SK-N-SH (cell line): ENCODE results near the gene CACNA2D1. TPM values are rescaled to one million over a fixed set of nuclear protein-coding genes. Genes with fewer than 3 reads are reported as not detected.

Source experiments
- CTCF ChIA-PET: fragments of 300-600, 350-600 bp; formaldehyde crosslinking; extraction: SDS; loops from one replicate; lab custom pipeline; 2021; lab: Yijun Ruan, JAX
- POLR2A ChIA-PET: fragments of 350-600 bp; sonication (Branson Sonifier 250); formaldehyde crosslinking; extraction: SDS; loops from one replicate; lab custom pipeline; 2020; ENCODE audit warnings: antibody characterized with exemption, inconsistent platforms; lab: Yijun Ruan, JAX
- DNase-seq: peaks from one replicate; pipeline ENCODE4 v3.0.0; 2012
- H2AFZ ChIP-seq: fragments of 200-600 bp; sonication (generic); 2 replicates; pipeline ENCODE4 v1.8.1; 2016; ENCODE audit warnings: antibody characterized with exemption, mild to moderate bottlenecking, low read depth
- H3F3A ChIP-seq: fragments of 200-600 bp; sonication (generic); replicated peaks from 2 replicates; pipeline ENCODE3; 2016; ENCODE audit warnings: antibody characterized with exemption, mild to moderate bottlenecking; ENCODE audit not compliant: insufficient read depth
- H3K27ac ChIP-seq, 2 experiments: fragments of 200-500 bp in 1 of 2; fragments of 200-600 bp in 1 of 2; sonication (Bioruptor generic) in 1 of 2; sonication (generic), shearing (Covaris generic) in 1 of 2; 2 replicates each; pipeline versions ENCODE4 v1.5.1 to v1.6.1; 2014 to 2016; ENCODE audit warnings: low read depth in 2 of 2, inconsistent platforms in 1 of 2, low read length in 1 of 2, mild to moderate bottlenecking in 1 of 2, mixed read lengths in 1 of 2
- H3K27me3 ChIP-seq: fragments of 200-600 bp; sonication (generic), shearing (Covaris generic); 2 replicates; pipeline ENCODE4 v1.6.1; 2016; ENCODE audit warnings: mixed run types; ENCODE audit not compliant: insufficient read depth
- H3K36me3 ChIP-seq, 2 experiments: fragments of 200-500 bp in 1 of 2; fragments of 200-600 bp in 1 of 2; sonication (Bioruptor generic) in 1 of 2; sonication (generic) in 1 of 2; replicated peaks in 1 of 2; 2 replicates each; pipeline versions ENCODE3 to v1.5.1; 2014 to 2016; ENCODE audit warnings: low read length in 1 of 2, mild to moderate bottlenecking in 1 of 2; ENCODE audit not compliant: insufficient read depth in 2 of 2, control insufficient read depth in 1 of 2
- H3K4me1 ChIP-seq, 2 experiments: fragments of 200-500 bp in 1 of 2; fragments of 200-600 bp in 1 of 2; sonication (Bioruptor generic) in 1 of 2; sonication (generic), shearing (Covaris generic) in 1 of 2; 2 replicates each; pipeline versions ENCODE4 v1.5.1 to v1.6.1; 2014 to 2016; ENCODE audit warnings: low read depth in 1 of 2, low read length in 1 of 2, mixed run types in 1 of 2; ENCODE audit not compliant: insufficient read depth in 2 of 2, control insufficient read depth in 1 of 2
- H3K4me2 ChIP-seq: fragments of 200-600 bp; sonication (generic), shearing (Covaris generic); 2 replicates; pipeline ENCODE4 v1.6.1; 2017; ENCODE audit warnings: mixed run types
- H3K4me3 ChIP-seq, 2 experiments: fragments of 200-500 bp in 1 of 2; fragments of 200-600 bp in 1 of 2; sonication (Bioruptor generic) in 1 of 2; sonication (generic), shearing (Covaris generic) in 1 of 2; 2 replicates each; pipeline versions ENCODE4 v1.5.1 to v1.8.1; 2014 to 2016; ENCODE audit warnings: low read depth in 2 of 2, inconsistent platforms in 1 of 2, low read length in 1 of 2, mild to moderate bottlenecking in 1 of 2, mixed read lengths in 1 of 2, moderate library complexity in 1 of 2
- H3K79me2 ChIP-seq: fragments of 200-600 bp; sonication (generic); 2 replicates; pipeline ENCODE4 v1.8.1; 2017; ENCODE audit warnings: mild to moderate bottlenecking; ENCODE audit not compliant: insufficient read depth
- H3K9ac ChIP-seq: fragments of 200-600 bp; sonication (generic); 2 replicates; pipeline ENCODE4 v1.6.1; 2017; ENCODE audit warnings: mixed run types
- H3K9me2 ChIP-seq: fragments of 200-600 bp; sonication (generic); 2 replicates; pipeline ENCODE4 v1.6.1; 2017; ENCODE audit warnings: mixed run types
- H3K9me3 ChIP-seq: fragments of 200-600 bp; sonication (generic); 2 replicates; pipeline ENCODE4 v1.6.1; 2017; ENCODE audit warnings: mixed run types, mild to moderate bottlenecking, moderate library complexity
- H4K20me1 ChIP-seq: fragments of 200-600 bp; sonication (generic); 2 replicates; pipeline ENCODE4 v1.6.1; 2017; ENCODE audit warnings: mild to moderate bottlenecking, mixed run types; ENCODE audit not compliant: insufficient read depth
- CHD2 ChIP-seq: fragments of 150-350 bp; IDR thresholded peaks from 2 replicates; pipeline ENCODE4 v1.6.1; 2018; ENCODE audit warnings: low read length; ENCODE audit not compliant: partially characterized antibody
- EP300 ChIP-seq, 2 experiments: IDR thresholded peaks; 2 replicates each; pipeline versions ENCODE4 v1.4.0 to v1.6.1; 2012; ENCODE audit warnings: borderline replicate concordance in 1 of 2, low read depth in 1 of 2, low read length in 1 of 2
- EZH2phosphoT487 ChIP-seq: fragments of 200-600 bp; sonication (generic); IDR thresholded peaks from 2 replicates; pipeline ENCODE4 v1.6.1; 2017; ENCODE audit warnings: low read depth, mixed run types, mild to moderate bottlenecking, antibody characterized with exemption, moderate library complexity, borderline replicate concordance
- FOXJ3 ChIP-seq: sonication (generic); formaldehyde crosslinking; IDR thresholded peaks from 2 replicates; pipeline ENCODE4 v1.5.1; 2020; ENCODE audit warnings: mild to moderate bottlenecking, missing genetic modification reagents
- GABPA ChIP-seq: IDR thresholded peaks from 2 replicates; pipeline ENCODE4 v1.4.0; 2012; ENCODE audit warnings: low read depth, mild to moderate bottlenecking
- GATA2 ChIP-seq: sonication (generic); formaldehyde crosslinking; IDR thresholded peaks from 2 replicates; pipeline ENCODE4 v1.5.0; 2020; ENCODE audit warnings: mild to moderate bottlenecking, missing genetic modification reagents
- IRF3 ChIP-seq: fragments of 150-350 bp; IDR thresholded peaks from 2 replicates; pipeline ENCODE4 v1.6.1; 2016; ENCODE audit warnings: mild to moderate bottlenecking, low read depth, low read length
- MEF2A ChIP-seq: IDR thresholded peaks from 2 replicates; pipeline ENCODE4 v1.4.0; 2012; ENCODE audit warnings: low read depth, borderline replicate concordance
- MXI1 ChIP-seq: IDR thresholded peaks from 2 replicates; pipeline ENCODE4 v1.6.1; 2012; ENCODE audit warnings: mild to moderate bottlenecking, low read depth, low read length, improper control_type of control experiment
- NFIC ChIP-seq: IDR thresholded peaks from 2 replicates; pipeline ENCODE4 v1.4.0; 2012; ENCODE audit warnings: borderline replicate concordance
- NRF1 ChIP-seq: IDR thresholded peaks from 2 replicates; pipeline ENCODE4 v1.6.1; 2012; ENCODE audit warnings: low read depth, mild to moderate bottlenecking, low read length
- RCOR1 ChIP-seq: fragments of 150-350 bp; IDR thresholded peaks from 2 replicates; pipeline ENCODE4 v1.6.1; 2017; ENCODE audit warnings: antibody characterized with exemption, low read length
- RFX5 ChIP-seq: IDR thresholded peaks from 2 replicates; pipeline ENCODE4 v1.6.1; 2012; ENCODE audit warnings: mild to moderate bottlenecking, improper control_type of control experiment, low read length
- SIN3A ChIP-seq: IDR thresholded peaks from 2 replicates; pipeline ENCODE4 v1.6.1; 2012; ENCODE audit warnings: low read depth, mild to moderate bottlenecking, low read length, moderate library complexity, borderline replicate concordance
- TAF1 ChIP-seq: IDR thresholded peaks from 2 replicates; pipeline ENCODE4 v1.6.1; 2012; ENCODE audit warnings: low read depth, mild to moderate bottlenecking, low read length, moderate library complexity, borderline replicate concordance
- YY1 ChIP-seq: IDR thresholded peaks from 2 replicates; pipeline ENCODE4 v1.4.0; 2012; ENCODE audit warnings: low read depth, mild to moderate bottlenecking
- WGBS: methylation state at CpG from one replicate; pipeline ENCODE4 v1.1.6; 2017; ENCODE audit warnings: low lambda C conversion rate; 5-methylcytosine and 5-hydroxymethylcytosine counted together
- polyA plus RNA-seq, 3 experiments: library from polyadenylated mRNA; depleted of rRNA; stranded (reverse); fragments of >200 nt; gene quantifications; 2 replicates each; pipeline ENCODE4 v1.2.3, GENCODE V29; 2012
- TF ChIP-seq, protein P1 (sequence below): IDR thresholded peaks from 2 replicates; pipeline ENCODE4 v1.4.0; 2012; ENCODE audit warnings: low read depth
- TF ChIP-seq, protein P2 (sequence below): IDR thresholded peaks from 2 replicates; pipeline ENCODE4; 2012
- TF ChIP-seq, protein P3 (sequence below): IDR thresholded peaks from 2 replicates; pipeline ENCODE4 v1.6.1; 2012; ENCODE audit warnings: mild to moderate bottlenecking, low read depth, low read length, moderate library complexity

The CACNA2D1 gene
- polyA plus RNA-seq, 1 of the 3 experiments (the other 2 are of a cell fraction): 3.4 TPM

DNA sequence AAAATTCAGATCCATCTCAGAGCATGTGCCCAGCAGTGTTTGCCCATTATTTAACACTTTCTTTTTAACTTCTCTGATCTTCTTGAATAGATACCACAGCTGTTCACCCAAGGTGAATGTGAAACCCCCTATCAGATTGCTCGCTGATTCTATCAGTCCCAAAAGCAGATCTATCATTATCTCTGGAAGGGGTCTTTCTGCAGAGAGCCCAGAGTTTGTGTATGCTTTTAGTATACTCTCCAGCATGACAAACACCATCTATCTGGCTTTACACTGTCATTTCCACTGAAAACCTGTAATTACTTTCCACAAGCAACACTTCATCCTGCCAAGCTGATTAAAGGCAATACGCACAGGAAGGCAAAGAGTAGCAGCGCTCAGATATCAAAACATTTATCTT, 168.2 kb downstream of the CACNA2D1 start:
- peaks cover 0 to 5% of the 10 kb centered on the region in 2 experiments; a peak in 2 of 4 replicates for H3K4me1 ChIP-seq
- H3K9me2 ChIP-seq: no peaks in the 10 kb centered on the region
- H4K20me1 ChIP-seq: no peaks in the 10 kb centered on the region
- no peaks in the 10 kb centered on the region for H3K27me3 ChIP-seq
- DNase-seq: no peak
- no peaks in the 10 kb centered on the region for H3K36me3 ChIP-seq
- no peaks in the 10 kb centered on the region for H3F3A ChIP-seq
- peak overlapping the region in 1 of 2 experiments; percentile 39; a peak in 1 of 4 replicates for H3K27ac ChIP-seq
- no peaks in the 10 kb centered on the region for H3K9me3 ChIP-seq
- no peak overlapping the region for H2AFZ ChIP-seq
- H3K4me3 ChIP-seq: no peak overlapping the region
- no peak overlapping the region for H3K4me2 ChIP-seq
- WGBS: 92% methylated on average over 3 of the region's 3 CpGs
- POLR2A ChIA-PET: no interaction called here
- no peaks in the 10 kb centered on the region for H3K79me2 ChIP-seq
- no peak for TF ChIP-seq CHD2
- TF ChIP-seq, protein P1, sequence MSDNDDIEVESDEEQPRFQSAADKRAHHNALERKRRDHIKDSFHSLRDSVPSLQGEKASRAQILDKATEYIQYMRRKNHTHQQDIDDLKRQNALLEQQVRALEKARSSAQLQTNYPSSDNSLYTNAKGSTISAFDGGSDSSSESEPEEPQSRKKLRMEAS: no peak
- TF ChIP-seq, protein P2, sequence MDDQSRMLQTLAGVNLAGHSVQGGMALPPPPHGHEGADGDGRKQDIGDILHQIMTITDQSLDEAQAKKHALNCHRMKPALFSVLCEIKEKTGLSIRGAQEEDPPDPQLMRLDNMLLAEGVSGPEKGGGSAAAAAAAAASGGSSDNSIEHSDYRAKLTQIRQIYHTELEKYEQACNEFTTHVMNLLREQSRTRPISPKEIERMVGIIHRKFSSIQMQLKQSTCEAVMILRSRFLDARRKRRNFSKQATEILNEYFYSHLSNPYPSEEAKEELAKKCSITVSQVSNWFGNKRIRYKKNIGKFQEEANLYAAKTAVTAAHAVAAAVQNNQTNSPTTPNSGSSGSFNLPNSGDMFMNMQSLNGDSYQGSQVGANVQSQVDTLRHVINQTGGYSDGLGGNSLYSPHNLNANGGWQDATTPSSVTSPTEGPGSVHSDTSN: no peak
- TF ChIP-seq TAF1: no peak
- no peak for TF ChIP-seq NRF1
- peak; percentile 36 for TF ChIP-seq GATA2
- H3K9ac ChIP-seq: no peak overlapping the region
- CTCF ChIA-PET: interaction anchor here (0.6 to 1.3 kb wide), 3 partner anchors 27 to 231 kb away, joined by 3 read pairs; no protein-coding TSS in a partner anchor

GRCh38 chr7:82274681-82275080, 168.9 kb downstream of the CACNA2D1 start:
- Histone ChIP-seq H2AFZ (no peak overlapping the region), H3K27me3 (no peaks in the 10 kb centered on the region), H3K4me3 (no peak overlapping the region), H3K4me1 (peaks cover 1 to 5% of the 10 kb centered on the region in 2 experiments; a peak in 2 of 4 replicates), H3K9ac (no peak overlapping the region), H3K36me3 (no peaks in the 10 kb centered on the region), H3K9me3 (no peaks in the 10 kb centered on the region), H3K4me2 (no peak overlapping the region), H3F3A (no peaks in the 10 kb centered on the region), H4K20me1 (no peaks in the 10 kb centered on the region), H3K27ac (no peak overlapping the region; a peak in 1 of 4 replicates), H3K9me2 (no peaks in the 10 kb centered on the region)
- DNase-seq: no peak
- ChIA-PET CTCF (interaction anchor here (0.6 to 1.3 kb wide), 2 partner anchors 31 to 230 kb away, joined by 3 read pairs; no protein-coding TSS in a partner anchor), POLR2A (no interaction called here)
- TF ChIP-seq YY1 (no peak), RCOR1 (no peak), IRF3 (no peak), MXI1 (no peak), CHD2 (no peak), MEF2A (no peak), SIN3A (no peak), RFX5 (no peak), NFIC (no peak), GABPA (no peak), EP300 (IDR thresholded peaks at IDR 0.05; ENCODE audit: borderline replicate concordance in 1 of 2, low read depth in 1 of 2, low read length in 1 of 2) (no peak), NRF1 (no peak), EZH2phosphoT487 (no peak), FOXJ3 (CRISPR knock-in tag) (no peak)
- TF ChIP-seq, protein P1: no peak
- TF ChIP-seq, protein P2: no peak
- TF ChIP-seq, protein P3, sequence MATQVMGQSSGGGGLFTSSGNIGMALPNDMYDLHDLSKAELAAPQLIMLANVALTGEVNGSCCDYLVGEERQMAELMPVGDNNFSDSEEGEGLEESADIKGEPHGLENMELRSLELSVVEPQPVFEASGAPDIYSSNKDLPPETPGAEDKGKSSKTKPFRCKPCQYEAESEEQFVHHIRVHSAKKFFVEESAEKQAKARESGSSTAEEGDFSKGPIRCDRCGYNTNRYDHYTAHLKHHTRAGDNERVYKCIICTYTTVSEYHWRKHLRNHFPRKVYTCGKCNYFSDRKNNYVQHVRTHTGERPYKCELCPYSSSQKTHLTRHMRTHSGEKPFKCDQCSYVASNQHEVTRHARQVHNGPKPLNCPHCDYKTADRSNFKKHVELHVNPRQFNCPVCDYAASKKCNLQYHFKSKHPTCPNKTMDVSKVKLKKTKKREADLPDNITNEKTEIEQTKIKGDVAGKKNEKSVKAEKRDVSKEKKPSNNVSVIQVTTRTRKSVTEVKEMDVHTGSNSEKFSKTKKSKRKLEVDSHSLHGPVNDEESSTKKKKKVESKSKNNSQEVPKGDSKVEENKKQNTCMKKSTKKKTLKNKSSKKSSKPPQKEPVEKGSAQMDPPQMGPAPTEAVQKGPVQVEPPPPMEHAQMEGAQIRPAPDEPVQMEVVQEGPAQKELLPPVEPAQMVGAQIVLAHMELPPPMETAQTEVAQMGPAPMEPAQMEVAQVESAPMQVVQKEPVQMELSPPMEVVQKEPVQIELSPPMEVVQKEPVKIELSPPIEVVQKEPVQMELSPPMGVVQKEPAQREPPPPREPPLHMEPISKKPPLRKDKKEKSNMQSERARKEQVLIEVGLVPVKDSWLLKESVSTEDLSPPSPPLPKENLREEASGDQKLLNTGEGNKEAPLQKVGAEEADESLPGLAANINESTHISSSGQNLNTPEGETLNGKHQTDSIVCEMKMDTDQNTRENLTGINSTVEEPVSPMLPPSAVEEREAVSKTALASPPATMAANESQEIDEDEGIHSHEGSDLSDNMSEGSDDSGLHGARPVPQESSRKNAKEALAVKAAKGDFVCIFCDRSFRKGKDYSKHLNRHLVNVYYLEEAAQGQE: no peak
- TF ChIP-seq, all 33 proteins: peak for 0
- no peaks in the 10 kb centered on the region for H3K79me2 ChIP-seq
